NCI-H128 (cell line): ENCODE measurements around the gene NRCAM.

Experiments used
- DNase-seq: peaks from one replicate; lab custom pipeline; 2025; ENCODE audit not compliant: unreplicated experiment; lab: John Stamatoyannopoulos, UW

The NRCAM gene

DNA sequence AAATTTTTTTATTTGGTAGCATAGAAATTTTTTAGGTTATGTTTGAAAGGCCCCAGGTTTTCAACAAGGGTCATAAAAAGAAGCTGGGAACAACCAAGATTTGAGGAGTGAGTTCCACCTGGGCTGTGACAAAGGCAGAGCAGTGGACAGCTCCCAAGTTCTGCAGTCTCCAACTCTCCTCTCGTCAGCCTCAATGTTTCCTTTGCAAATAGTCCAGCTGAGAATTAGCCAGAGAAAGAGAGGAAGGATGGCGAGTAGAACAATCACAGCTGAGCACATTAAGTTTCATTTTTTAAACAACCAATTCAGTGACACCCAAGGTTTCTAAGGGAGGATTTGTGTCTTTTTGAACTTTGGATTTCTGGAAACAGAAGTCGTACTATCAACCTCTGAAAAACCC lies 143.2 kb downstream of the NRCAM start:
- no peak for DNase-seq

GRCh38 chr7:108311446-108312168 lies 144.6 kb downstream of the NRCAM start:
- no peak for DNase-seq

- DNase-seq = no peak
These were observed 145.9 kb downstream of the NRCAM start for GRCh38 chr7:108310351-108310750.

DNA sequence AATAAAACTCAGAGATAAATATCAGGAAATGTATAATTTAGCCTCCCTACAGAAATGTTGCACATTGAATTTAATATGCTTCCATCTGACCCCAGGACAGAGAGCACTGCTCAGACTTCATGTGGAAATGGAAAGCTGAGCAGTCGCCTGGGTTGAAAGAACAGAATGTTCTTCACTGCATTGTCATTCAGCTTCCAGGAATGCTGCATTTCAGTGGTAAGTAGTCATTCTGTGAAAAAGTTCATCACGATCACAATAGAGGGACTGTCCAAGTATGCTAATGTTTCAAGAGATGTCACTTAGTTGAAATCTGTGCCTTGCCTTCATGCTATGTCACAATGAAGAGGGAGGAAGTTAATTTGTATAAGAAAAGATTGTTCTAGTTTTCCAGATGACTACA lies 147.3 kb downstream of the NRCAM start:
- no peak for DNase-seq

- DNase-seq = no peak
These were observed 148.0 kb downstream of the NRCAM start for GRCh38 chr7:108308276-108308675.

DNA sequence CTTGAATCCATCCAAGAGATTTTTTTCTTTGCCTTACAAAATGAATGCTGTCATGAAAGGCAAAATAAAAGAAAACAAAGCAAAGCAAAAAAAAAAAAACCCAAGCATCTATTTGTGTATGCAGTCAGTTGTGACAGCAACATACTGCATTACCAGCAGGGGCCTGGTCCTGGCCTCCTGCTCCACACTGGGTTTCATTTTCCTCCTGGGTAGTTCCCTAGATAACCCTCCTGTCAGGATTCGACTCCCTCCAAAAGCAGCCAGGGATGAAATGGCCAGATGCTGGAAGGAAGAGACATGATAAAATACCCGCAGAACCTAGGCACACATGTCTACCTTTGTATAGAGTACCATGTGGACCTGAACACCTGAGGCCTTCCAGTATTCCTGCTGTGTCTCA lies 148.6 kb downstream of the NRCAM start:
- DNase-seq = no peak

- no peak for DNase-seq
These were observed 149.0 kb downstream of the NRCAM start for GRCh38 chr7:108307194-108307593.

GRCh38 chr7:108303332-108303731 lies 152.9 kb downstream of the NRCAM start:
- DNase-seq = no peak

DNA sequence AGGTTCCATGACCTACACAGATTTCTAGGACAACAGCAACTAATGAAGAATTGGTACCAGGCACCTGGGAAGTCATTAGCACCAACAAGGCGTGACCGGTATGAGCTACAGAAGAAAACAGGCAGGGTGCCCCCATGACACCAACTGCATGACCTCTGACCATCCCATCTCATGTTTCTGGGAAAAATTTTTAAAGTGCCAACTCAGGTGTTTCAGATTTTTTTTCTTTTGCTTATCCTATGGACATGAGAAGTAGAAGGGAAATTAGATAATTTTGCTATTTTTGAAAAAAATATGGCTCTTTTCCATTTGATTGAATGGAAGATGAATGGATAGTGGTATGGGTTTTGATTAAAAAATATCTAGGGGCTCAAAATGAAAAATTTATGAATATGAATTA lies 154.8 kb downstream of the NRCAM start:
- DNase-seq = no peak

DNA sequence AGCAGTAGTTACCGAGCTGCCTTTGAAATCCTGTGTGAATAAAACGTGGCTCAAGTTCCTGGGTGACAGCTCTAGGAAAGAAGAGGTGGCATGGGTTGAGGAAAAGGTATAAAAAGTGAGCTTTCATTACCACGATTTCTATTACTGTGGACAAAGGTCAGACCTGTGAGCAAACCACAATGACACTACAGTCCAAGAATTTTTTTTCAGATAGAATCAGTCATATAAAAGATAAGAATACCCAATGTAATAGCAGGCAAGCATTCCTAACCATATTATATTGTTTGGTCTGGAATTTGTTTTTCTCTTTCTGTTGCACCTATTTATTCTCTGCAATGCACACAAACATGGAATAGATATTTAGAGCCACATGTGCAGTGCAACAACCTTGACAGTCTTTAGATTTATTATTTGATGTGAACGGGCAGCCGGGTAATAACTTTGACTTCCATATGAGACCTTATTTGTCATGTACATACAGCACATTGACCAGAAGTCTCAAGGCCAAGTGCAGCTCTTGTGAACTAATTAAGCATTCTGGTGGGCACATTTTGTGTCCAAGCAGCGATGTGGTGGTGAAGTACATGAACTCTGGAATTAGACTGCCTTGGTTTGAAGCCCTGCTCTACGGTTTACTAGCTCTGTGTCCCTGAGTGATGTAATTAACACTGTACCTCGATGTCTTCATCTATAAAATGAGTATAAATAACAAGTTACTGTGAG lies 156.8 kb downstream of the NRCAM start:
- no peak for DNase-seq

- DNase-seq = no peak
These were observed 159.3 kb downstream of the NRCAM start for GRCh38 chr7:108296911-108297310.

GRCh38 chr7:108294595-108294994 lies 161.6 kb downstream of the NRCAM start:
- no peak for DNase-seq

GRCh38 chr7:108293149-108293612 lies 163.1 kb downstream of the NRCAM start:
- no peak for DNase-seq

DNA sequence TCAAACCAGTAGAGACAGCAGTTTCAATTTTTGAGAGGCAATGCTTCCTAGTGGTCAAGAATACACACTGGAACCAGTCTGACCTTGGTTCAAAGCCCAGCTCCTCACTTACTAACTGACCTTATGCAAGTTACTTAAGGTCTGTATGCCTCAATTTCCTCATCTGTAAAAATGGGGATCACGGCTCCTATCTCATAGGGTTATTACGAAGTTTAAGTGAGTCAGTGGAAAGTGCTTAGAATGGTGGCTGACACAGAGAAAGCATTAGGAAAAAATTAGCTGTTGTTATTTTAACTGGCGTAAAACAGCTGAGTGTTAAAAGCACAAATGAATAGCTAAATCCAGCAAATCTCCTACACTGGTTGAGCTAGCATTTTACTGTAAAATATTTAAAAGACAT lies 163.7 kb downstream of the NRCAM start:
- no peak for DNase-seq

- DNase-seq = no peak
These were observed 164.3 kb downstream of the NRCAM start for GRCh38 chr7:108291791-108292440.

GRCh38 chr7:108291152-108291508 lies 165.1 kb downstream of the NRCAM start:
- no peak for DNase-seq

DNA sequence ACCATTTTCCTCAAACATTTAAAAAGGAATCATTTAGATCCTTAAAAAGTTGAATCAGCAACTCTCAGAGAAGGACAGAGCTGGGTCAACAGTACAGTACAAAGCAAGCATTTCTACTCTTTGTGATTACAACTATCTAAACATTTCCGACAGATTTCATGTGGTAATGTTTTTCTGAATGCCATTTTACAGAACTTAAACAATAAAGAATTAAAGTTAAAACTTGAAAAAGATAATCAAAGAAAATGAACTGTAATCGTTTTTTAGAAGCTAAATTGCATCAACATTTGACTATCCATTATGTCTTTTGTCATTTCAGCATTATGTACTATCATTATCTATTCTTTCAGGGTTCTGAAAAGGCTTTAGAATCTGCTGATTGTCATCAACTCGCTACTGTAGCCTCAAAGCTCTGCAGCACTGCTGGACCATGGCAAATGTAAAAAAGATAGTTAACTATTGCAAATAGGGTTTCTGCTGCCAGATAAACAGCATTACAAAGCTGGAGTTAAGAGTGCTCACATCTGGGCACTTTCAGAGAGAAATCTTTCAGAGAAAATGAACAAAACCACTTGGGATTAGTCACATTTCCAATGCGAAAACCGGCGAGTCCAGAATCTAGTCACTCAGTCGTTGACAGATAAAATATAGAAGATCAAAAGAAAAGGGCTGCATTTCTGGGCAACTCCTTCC lies 165.6 kb downstream of the NRCAM start:
- no peak for DNase-seq

- no peak for DNase-seq
These were observed 166.4 kb downstream of the NRCAM start for GRCh38 chr7:108289852-108290251.

GRCh38 chr7:108287857-108288256 lies 168.4 kb downstream of the NRCAM start:
- DNase-seq = no peak

DNA sequence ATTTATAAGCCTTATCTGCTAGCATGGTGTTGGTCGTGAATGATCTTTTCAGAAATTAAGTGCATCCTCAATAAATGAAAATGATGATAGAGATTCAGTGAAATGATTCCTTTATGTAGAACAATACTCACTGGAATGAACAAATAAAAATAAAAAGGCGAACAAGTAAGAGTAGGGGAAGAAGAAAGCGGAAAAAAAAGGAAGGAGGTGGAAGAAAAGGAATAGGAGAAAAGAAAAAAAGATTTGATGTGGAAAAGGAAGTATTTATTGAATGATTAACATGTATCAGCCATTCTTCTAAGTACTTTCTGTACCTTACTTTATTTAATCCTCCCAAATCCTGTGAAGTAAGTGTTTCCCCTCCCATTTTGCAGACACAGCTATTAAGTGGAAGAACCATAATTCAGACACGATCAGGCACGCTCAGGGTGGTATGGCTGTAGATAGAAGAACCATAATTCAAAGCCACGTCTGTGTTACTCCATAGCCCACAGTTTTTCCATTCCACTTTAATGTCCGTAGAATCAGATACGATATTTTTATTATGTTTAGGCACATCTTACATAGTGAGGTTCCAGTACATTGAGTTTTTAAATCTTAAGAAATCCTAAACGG lies 169.8 kb downstream of the NRCAM start:
- DNase-seq = no peak

DNA sequence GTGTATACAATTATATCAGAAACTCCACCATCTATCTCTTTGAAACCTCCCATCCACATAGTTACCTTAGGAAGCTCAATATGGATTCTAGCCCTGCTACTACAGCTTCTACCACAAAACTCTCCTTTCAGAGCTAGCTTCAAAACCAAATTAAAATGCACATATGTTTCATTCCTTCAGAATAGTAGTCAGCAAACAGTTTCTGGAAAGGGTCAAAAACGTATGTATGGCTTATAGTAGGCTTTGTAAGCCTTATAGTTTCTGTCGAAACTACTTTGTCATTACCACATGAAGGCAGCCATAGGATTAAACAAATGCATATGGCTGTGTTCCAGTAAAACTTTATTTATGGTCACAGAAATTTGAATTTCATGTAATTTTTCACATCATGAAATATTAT lies 170.5 kb downstream of the NRCAM start:
- no peak for DNase-seq
